GM18508 (cell line): ENCODE results near the gene SSH3.

Experiments used
- ATAC-seq: cut with Tn5 transposase; IDR thresholded peaks from one replicate; pipeline ENCODE4 v1.9.1; 2021; ENCODE audit warnings: moderate number of reproducible peaks; ENCODE audit not compliant: insufficient read depth, unreplicated experiment

The SSH3 gene

GRCh38 chr11:67291481-67292381 is 11.6 kb upstream of the SSH3 start:
- no peak for ATAC-seq

GRCh38 chr11:67292671-67293070 is 10.7 kb upstream of the SSH3 start:
- no peak for ATAC-seq

GRCh38 chr11:67293090-67293489 is 10.2 kb upstream of the SSH3 start:
- no peak for ATAC-seq

GRCh38 chr11:67295846-67296245 is 7.5 kb upstream of the SSH3 start:
- ATAC-seq: no peak

GRCh38 chr11:67298786-67299185 is 4.5 kb upstream of the SSH3 start:
- ATAC-seq: no peak

- no peak for ATAC-seq
Measured at GRCh38 chr11:67299471-67300191, 3.7 kb upstream of the SSH3 start.

- no peak for ATAC-seq
Measured at GRCh38 chr11:67300256-67300755, 3.0 kb upstream of the SSH3 start.

- ATAC-seq: no peak
Measured at GRCh38 chr11:67300756-67301312, 2.5 kb upstream of the SSH3 start.

GRCh38 chr11:67301313-67301921 is 1.9 kb upstream of the SSH3 start:
- ATAC-seq: no peak

GRCh38 chr11:67301951-67302516 is 1.3 kb upstream of the SSH3 start:
- no peak for ATAC-seq

- no peak for ATAC-seq
Measured at GRCh38 chr11:67302571-67303131, 679 bp upstream of the SSH3 start.

GRCh38 chr11:67303835-67304411 is 593 bp downstream of the SSH3 start:
- ATAC-seq: no peak

- ATAC-seq: no peak
Measured at GRCh38 chr11:67304511-67305113, 1.3 kb downstream of the SSH3 start.

- ATAC-seq: no peak
Measured at GRCh38 chr11:67306769-67307544, 3.6 kb downstream of the SSH3 start.

GRCh38 chr11:67307545-67308001 is 4.2 kb downstream of the SSH3 start:
- ATAC-seq: no peak

- no peak for ATAC-seq
Measured at GRCh38 chr11:67308031-67308866, 4.9 kb downstream of the SSH3 start.

GRCh38 chr11:67309166-67309565 is 5.8 kb downstream of the SSH3 start:
- no peak for ATAC-seq

GRCh38 chr11:67309661-67310061 is 6.3 kb downstream of the SSH3 start:
- ATAC-seq: no peak
